ENCODE results near the gene ABLIM1.

GRCh38 chr10:114557854-114558253 lies 100.2 kb downstream of the ABLIM1 start:
- TF ChIP-seq, protein P1, sequence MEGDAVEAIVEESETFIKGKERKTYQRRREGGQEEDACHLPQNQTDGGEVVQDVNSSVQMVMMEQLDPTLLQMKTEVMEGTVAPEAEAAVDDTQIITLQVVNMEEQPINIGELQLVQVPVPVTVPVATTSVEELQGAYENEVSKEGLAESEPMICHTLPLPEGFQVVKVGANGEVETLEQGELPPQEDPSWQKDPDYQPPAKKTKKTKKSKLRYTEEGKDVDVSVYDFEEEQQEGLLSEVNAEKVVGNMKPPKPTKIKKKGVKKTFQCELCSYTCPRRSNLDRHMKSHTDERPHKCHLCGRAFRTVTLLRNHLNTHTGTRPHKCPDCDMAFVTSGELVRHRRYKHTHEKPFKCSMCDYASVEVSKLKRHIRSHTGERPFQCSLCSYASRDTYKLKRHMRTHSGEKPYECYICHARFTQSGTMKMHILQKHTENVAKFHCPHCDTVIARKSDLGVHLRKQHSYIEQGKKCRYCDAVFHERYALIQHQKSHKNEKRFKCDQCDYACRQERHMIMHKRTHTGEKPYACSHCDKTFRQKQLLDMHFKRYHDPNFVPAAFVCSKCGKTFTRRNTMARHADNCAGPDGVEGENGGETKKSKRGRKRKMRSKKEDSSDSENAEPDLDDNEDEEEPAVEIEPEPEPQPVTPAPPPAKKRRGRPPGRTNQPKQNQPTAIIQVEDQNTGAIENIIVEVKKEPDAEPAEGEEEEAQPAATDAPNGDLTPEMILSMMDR (conservative IDR thresholded peaks at IDR 0.05 in 1 of 2, IDR thresholded peaks at IDR 0.05 in 1 of 2; ENCODE audit: low read depth in 1 of 2, low read length in 2 of 2) = no peak
- no peak for TF ChIP-seq EZH2 (IDR thresholded peaks at IDR 0.05; ENCODE audit: low read length, missing control alignments)

All from fibroblast of lung (primary cell).